ENCODE measurements around the gene NFKBIB.

Gene NFKBIB

GRCh38 chr19:38949580-38950367 lies 50.0 kb downstream of the NFKBIB start:
- DNase-seq = no peak

GRCh38 chr19:38951187-38951586 lies 51.4 kb downstream of the NFKBIB start:
- Histone ChIP-seq H4K20me1 (ENCODE audit: insufficient read depth, low read length) (no peaks in the 10 kb centered on the region), H3K4me1 (ENCODE audit: insufficient read depth, low read length) (no peaks in the 10 kb centered on the region), H3K4me3 (ENCODE audit: low read depth in 1 of 2, low read length in 2 of 2) (no peak overlapping the region), H3K4me2 (ENCODE audit: insufficient read depth, low read length) (no peak overlapping the region), H3K9me3 (ENCODE audit: insufficient read depth, low read length, severe bottlenecking) (no peaks in the 10 kb centered on the region), H2AFZ (ENCODE audit: low read depth, low read length) (no peak overlapping the region), H3K27me3 (ENCODE audit: insufficient read depth, low read length, poor library complexity) (no peaks in the 10 kb centered on the region), H3K79me2 (ENCODE audit: insufficient read depth, low read length) (no peaks in the 10 kb centered on the region), H3K27ac (ENCODE audit: low read length) (no peak overlapping the region), H3K36me3 (ENCODE audit: insufficient read depth, low read length) (no peaks in the 10 kb centered on the region), H3K9ac (ENCODE audit: low read depth, low read length) (no peak overlapping the region)
- DNase-seq (no peak), ATAC-seq (ENCODE audit: insufficient read depth, low read depth) (no peak)
- TF ChIP-seq EZH2 (IDR thresholded peaks at IDR 0.05; ENCODE audit: borderline replicate concordance, low read depth, low read length, severe bottlenecking) = no peak
- TF ChIP-seq CTCF (IDR thresholded peaks at IDR 0.05; ENCODE audit: borderline replicate concordance, extremely low read depth, low read length, poor library complexity, severe bottlenecking) = no peak

More at GRCh38 chr19:38949580-38950367, 50.0 kb downstream of the NFKBIB start:
- no peaks in the 10 kb centered on the region for H3K36me3 ChIP-seq (ENCODE audit: insufficient read depth, low read length)
- no peak overlapping the region for H3K27ac ChIP-seq (ENCODE audit: low read length)
- H3K9me3 ChIP-seq (ENCODE audit: insufficient read depth, low read length, severe bottlenecking) = no peaks in the 10 kb centered on the region
- no peak overlapping the region for H3K4me2 ChIP-seq (ENCODE audit: insufficient read depth, low read length)
- no peaks in the 10 kb centered on the region for H3K79me2 ChIP-seq (ENCODE audit: insufficient read depth, low read length)
- H3K4me3 ChIP-seq (ENCODE audit: low read depth in 1 of 2, low read length in 2 of 2) = no peak overlapping the region
- no peak overlapping the region for H2AFZ ChIP-seq (ENCODE audit: low read depth, low read length)
- H3K4me1 ChIP-seq (ENCODE audit: insufficient read depth, low read length) = no peaks in the 10 kb centered on the region
- ATAC-seq (ENCODE audit: insufficient read depth, low read depth) = no peak
- H4K20me1 ChIP-seq (ENCODE audit: insufficient read depth, low read length) = no peaks in the 10 kb centered on the region
- H3K9ac ChIP-seq (ENCODE audit: low read depth, low read length) = no peak overlapping the region
- H3K27me3 ChIP-seq (ENCODE audit: insufficient read depth, low read length, poor library complexity) = no peaks in the 10 kb centered on the region
- TF ChIP-seq CTCF (IDR thresholded peaks at IDR 0.05; ENCODE audit: borderline replicate concordance, extremely low read depth, low read length, poor library complexity, severe bottlenecking) (no peak), EZH2 (IDR thresholded peaks at IDR 0.05; ENCODE audit: borderline replicate concordance, low read depth, low read length, severe bottlenecking) (no peak)

- Histone ChIP-seq H3K36me3 (ENCODE audit: insufficient read depth, low read length) (no peaks in the 10 kb centered on the region), H3K4me3 (ENCODE audit: low read depth in 1 of 2, low read length in 2 of 2) (no peak overlapping the region), H2AFZ (ENCODE audit: low read depth, low read length) (no peak overlapping the region), H3K27ac (ENCODE audit: low read length) (no peak overlapping the region), H3K4me2 (ENCODE audit: insufficient read depth, low read length) (no peak overlapping the region), H3K9me3 (ENCODE audit: insufficient read depth, low read length, severe bottlenecking) (no peaks in the 10 kb centered on the region), H3K4me1 (ENCODE audit: insufficient read depth, low read length) (no peaks in the 10 kb centered on the region), H3K27me3 (ENCODE audit: insufficient read depth, low read length, poor library complexity) (no peaks in the 10 kb centered on the region), H4K20me1 (ENCODE audit: insufficient read depth, low read length) (no peaks in the 10 kb centered on the region), H3K79me2 (ENCODE audit: insufficient read depth, low read length) (no peaks in the 10 kb centered on the region), H3K9ac (ENCODE audit: low read depth, low read length) (no peak overlapping the region)
- TF ChIP-seq CTCF (IDR thresholded peaks at IDR 0.05; ENCODE audit: borderline replicate concordance, extremely low read depth, low read length, poor library complexity, severe bottlenecking) (peak; percentile 60), EZH2 (IDR thresholded peaks at IDR 0.05; ENCODE audit: borderline replicate concordance, low read depth, low read length, severe bottlenecking) (no peak)
- ATAC-seq (ENCODE audit: insufficient read depth, low read depth) = peak; percentile 67; the same call in 2 of the 3 replicates
- peak; percentile 41 for DNase-seq
Measured at GRCh38 chr19:38952395-38953165, 52.8 kb downstream of the NFKBIB start.
